ENCODE data around the gene CD164.

DNA sequence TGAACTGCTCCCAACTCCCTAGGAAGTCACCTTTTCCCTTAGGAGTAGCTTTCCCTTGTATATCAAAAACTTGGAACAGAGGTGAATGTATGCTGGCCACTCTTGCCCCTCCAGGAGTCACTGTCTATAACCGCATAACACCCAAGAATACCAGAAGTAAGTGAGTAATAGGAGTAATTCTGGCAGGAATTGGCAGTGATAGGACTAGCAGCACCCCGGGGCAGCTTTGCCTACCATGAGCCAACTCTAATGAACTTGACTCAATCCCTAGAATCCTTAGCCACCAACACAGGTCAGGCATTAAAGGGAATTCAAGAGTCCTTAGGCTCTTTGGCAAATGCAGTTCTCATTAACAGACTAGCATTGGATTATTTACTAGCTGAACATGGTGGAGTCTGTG lies 28.8 kb upstream of the CD164 start:
- TF ChIP-seq, protein P1, sequence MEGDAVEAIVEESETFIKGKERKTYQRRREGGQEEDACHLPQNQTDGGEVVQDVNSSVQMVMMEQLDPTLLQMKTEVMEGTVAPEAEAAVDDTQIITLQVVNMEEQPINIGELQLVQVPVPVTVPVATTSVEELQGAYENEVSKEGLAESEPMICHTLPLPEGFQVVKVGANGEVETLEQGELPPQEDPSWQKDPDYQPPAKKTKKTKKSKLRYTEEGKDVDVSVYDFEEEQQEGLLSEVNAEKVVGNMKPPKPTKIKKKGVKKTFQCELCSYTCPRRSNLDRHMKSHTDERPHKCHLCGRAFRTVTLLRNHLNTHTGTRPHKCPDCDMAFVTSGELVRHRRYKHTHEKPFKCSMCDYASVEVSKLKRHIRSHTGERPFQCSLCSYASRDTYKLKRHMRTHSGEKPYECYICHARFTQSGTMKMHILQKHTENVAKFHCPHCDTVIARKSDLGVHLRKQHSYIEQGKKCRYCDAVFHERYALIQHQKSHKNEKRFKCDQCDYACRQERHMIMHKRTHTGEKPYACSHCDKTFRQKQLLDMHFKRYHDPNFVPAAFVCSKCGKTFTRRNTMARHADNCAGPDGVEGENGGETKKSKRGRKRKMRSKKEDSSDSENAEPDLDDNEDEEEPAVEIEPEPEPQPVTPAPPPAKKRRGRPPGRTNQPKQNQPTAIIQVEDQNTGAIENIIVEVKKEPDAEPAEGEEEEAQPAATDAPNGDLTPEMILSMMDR (conservative IDR thresholded peaks at IDR 0.05): no peak
- TF ChIP-seq ZFX (IDR thresholded peaks at IDR 0.05): no peak
